ENCODE data around the gene PLEKHA3. TPM values are rescaled to one million over a fixed set of nuclear protein-coding genes. Genes with fewer than 3 reads are reported as not detected.

PLEKHA3 gene
- total RNA-seq, 1 experiment from 2014 or later = 50.3 TPM

GRCh38 chr2:178499640-178500039, 19.4 kb downstream of the PLEKHA3 start:
- Histone ChIP-seq H4K20me1 (ENCODE audit: insufficient read depth) (peaks cover 19% of the 10 kb centered on the region), H3K79me2 (ENCODE audit: low read depth) (no peaks in the 10 kb centered on the region), H3K27ac (no peak overlapping the region), H3K9me3 (ENCODE audit: insufficient read depth, low read depth) (no peaks in the 10 kb centered on the region), H3K4me2 (no peak overlapping the region), H3K4me1 (replicated peaks; ENCODE audit: insufficient read depth) (no peaks in the 10 kb centered on the region), H3F3A (ENCODE audit: insufficient read depth, low read depth) (0 out of 2 replicates have a peak, but pooled peaks cover 4% of the 10 kb centered on the region), H3K9me2 (ENCODE audit: insufficient read depth) (no peaks in the 10 kb centered on the region), H3K4me3 (no peak overlapping the region), H2AFZ (no peak overlapping the region), H3K36me3 (ENCODE audit: low read depth) (peaks cover 78% of the 10 kb centered on the region), H3K27me3 (ENCODE audit: insufficient read depth, low read depth) (no peaks in the 10 kb centered on the region)
- TF ChIP-seq EZH2 (IDR thresholded peaks at IDR 0.05; ENCODE audit: low read depth) (no peak), CTCF (conservative IDR thresholded peaks at IDR 0.05) (no peak)
- POLR2A ChIA-PET (ENCODE audit: unreplicated experiment) = no interaction called here
- no TSS peak for BruUV-seq (replicated peaks)
- CTCF ChIA-PET = no interaction called here
- no peak for DNase-seq
- intact Hi-C loops (cut with micrococcal nuclease; ENCODE audit: unreplicated experiment) = no loop called here

- no peak for TF ChIP-seq CTCF (conservative IDR thresholded peaks at IDR 0.05)
- no peak for TF ChIP-seq EZH2 (IDR thresholded peaks at IDR 0.05; ENCODE audit: low read depth)
- Histone ChIP-seq H3F3A (ENCODE audit: insufficient read depth, low read depth) (0 out of 2 replicates have a peak, but pooled peaks cover 4% of the 10 kb centered on the region), H3K9me3 (ENCODE audit: insufficient read depth, low read depth) (no peaks in the 10 kb centered on the region), H3K27ac (no peak overlapping the region), H4K20me1 (ENCODE audit: insufficient read depth) (peaks cover 12% of the 10 kb centered on the region), H3K27me3 (ENCODE audit: insufficient read depth, low read depth) (no peaks in the 10 kb centered on the region), H3K4me2 (no peak overlapping the region), H2AFZ (no peak overlapping the region), H3K4me1 (replicated peaks; ENCODE audit: insufficient read depth) (no peaks in the 10 kb centered on the region), H3K79me2 (ENCODE audit: low read depth) (no peaks in the 10 kb centered on the region), H3K4me3 (no peak overlapping the region), H3K9me2 (ENCODE audit: insufficient read depth) (no peaks in the 10 kb centered on the region), H3K36me3 (ENCODE audit: low read depth) (peaks cover 63% of the 10 kb centered on the region)
- BruUV-seq (replicated peaks) = no TSS peak
- DNase-seq = no peak
- POLR2A ChIA-PET (ENCODE audit: unreplicated experiment) = no interaction called here
- CTCF ChIA-PET = no interaction called here
- intact Hi-C loops (cut with micrococcal nuclease; ENCODE audit: unreplicated experiment) = loop anchor here (2.0 kb wide), 1 partner anchor 18 kb away; no protein-coding TSS in a partner anchor
Measured at GRCh38 chr2:178502751-178503150, 22.5 kb downstream of the PLEKHA3 start.

GRCh38 chr2:178506101-178506500, 25.8 kb downstream of the PLEKHA3 start:
- TF ChIP-seq EZH2 (IDR thresholded peaks at IDR 0.05; ENCODE audit: low read depth) (no peak), CTCF (conservative IDR thresholded peaks at IDR 0.05) (no peak)
- Histone ChIP-seq H3K36me3 (ENCODE audit: low read depth) (peaks cover 40% of the 10 kb centered on the region), H3K27ac (no peak overlapping the region), H3K9me3 (ENCODE audit: insufficient read depth, low read depth) (no peaks in the 10 kb centered on the region), H3F3A (ENCODE audit: insufficient read depth, low read depth) (0 out of 2 replicates have a peak, but pooled peaks cover 3% of the 10 kb centered on the region), H3K27me3 (ENCODE audit: insufficient read depth, low read depth) (no peaks in the 10 kb centered on the region), H4K20me1 (ENCODE audit: insufficient read depth) (0 out of 2 replicates have a peak, but pooled peaks cover 3% of the 10 kb centered on the region), H3K79me2 (ENCODE audit: low read depth) (no peaks in the 10 kb centered on the region), H3K9me2 (ENCODE audit: insufficient read depth) (no peaks in the 10 kb centered on the region), H3K4me1 (replicated peaks; ENCODE audit: insufficient read depth) (no peaks in the 10 kb centered on the region), H3K4me3 (no peak overlapping the region), H2AFZ (no peak overlapping the region), H3K4me2 (no peak overlapping the region)
- intact Hi-C loops (cut with micrococcal nuclease; ENCODE audit: unreplicated experiment) = no loop called here
- no peak for DNase-seq
- no TSS peak for BruUV-seq (replicated peaks)
- ChIA-PET POLR2A (ENCODE audit: unreplicated experiment) (no interaction called here), CTCF (no interaction called here)
